Mucosa of gallbladder (tissue), 1 donor: Measurements from ENCODE around the gene FAM114A2. TPM values are rescaled to one million over a fixed set of nuclear protein-coding genes. Genes with fewer than 3 reads are reported as not detected.

ENCODE experiments used
- total RNA-seq: library from RNA; stranded (reverse); gene quantifications from one replicate; pipeline ENCODE4 v1.2.1, GENCODE V29; 2021
- donor health status: DM: no; HTN: no; CAD: no.

The FAM114A2 gene
- total RNA-seq, 1 donor from 2014 or later: 30.4 TPM

Other genes with a start within 250 kb of the FAM114A2 start
- gene MFAP3, start 57 bp upstream of the FAM114A2 start, total RNA-seq: 24.6 TPM
- 50.8 TPM for gene GALNT10, start 151.8 kb upstream of the FAM114A2 start, total RNA-seq